Naive thymus-derived CD4-positive, alpha-beta T cell (primary cell): ENCODE data around the gene MYO16. TPM values are rescaled to one million over a fixed set of nuclear protein-coding genes. Genes with fewer than 3 reads are reported as not detected.

Experiments
- ATAC-seq: fragments of 150-1000 bp; cut with Tn5 transposase; 2 replicates; pipeline ENCODE4 v1.10.0; 2021; ENCODE audit warnings: mild to moderate bottlenecking, moderate library complexity
- CTCF ChIA-PET: fragments of 350-600 bp; sonication (Branson Sonifier 250); formaldehyde crosslinking; loops from one replicate; lab custom pipeline; 2021; ENCODE audit warnings: antibody characterized with exemption; lab: Charles Lee
- POLR2A ChIA-PET: fragments of 350-600 bp; sonication (Branson Sonifier 250); formaldehyde crosslinking; loops from one replicate; lab custom pipeline; 2021; ENCODE audit warnings: antibody characterized with exemption, inconsistent platforms; lab: Charles Lee
- DNase-seq, 9 donors: peaks; one replicate each; pipeline versions ENCODE4 v3.0.0 to v3.0.0-alpha.2; 2020 to 2022; ENCODE audit warnings: mixed read lengths in 1 of 9
- H3K27ac ChIP-seq: one replicate; pipeline ENCODE4 v1.7.0; 2013; ENCODE audit warnings: mild to moderate bottlenecking, low read depth, low read length, moderate library complexity
- H3K27me3 ChIP-seq, 2 donors: one replicate each; pipeline ENCODE4 v1.7.0; 2013; ENCODE audit warnings: low read length in 2 of 2, mild to moderate bottlenecking in 2 of 2, moderate library complexity in 2 of 2; ENCODE audit not compliant: control insufficient read depth in 2 of 2, insufficient read depth in 2 of 2
- H3K36me3 ChIP-seq, 3 experiments: 1 replicate in 2 of 3; 2 replicates in 1 of 3; pipeline ENCODE4 v1.7.0; 2013; ENCODE audit warnings: low read length in 3 of 3, mild to moderate bottlenecking in 3 of 3, moderate library complexity in 1 of 3; ENCODE audit not compliant: insufficient read depth in 3 of 3, control insufficient read depth in 2 of 3
- H3K4me1 ChIP-seq, 2 donors: one replicate each; pipeline ENCODE4 v1.7.0; 2013; ENCODE audit warnings: low read length in 2 of 2, mild to moderate bottlenecking in 2 of 2, moderate library complexity in 1 of 2; ENCODE audit not compliant: control insufficient read depth in 2 of 2, insufficient read depth in 2 of 2
- H3K4me3 ChIP-seq: 2 replicates; pipeline ENCODE4 v1.7.0; 2013; ENCODE audit warnings: mild to moderate bottlenecking, low read length
- H3K9me3 ChIP-seq, 3 experiments: 1 replicate in 2 of 3; 2 replicates in 1 of 3; pipeline ENCODE4 v1.7.0; 2013; ENCODE audit warnings: low read length in 3 of 3; ENCODE audit not compliant: control insufficient read depth in 2 of 3
- H3K27ac Mint-ChIP-seq, 9 donors: one replicate each; pipeline ENCODE4 v1.8.0; 2020 to 2022; ENCODE audit warnings: mixed read lengths in 9 of 9, mild to moderate bottlenecking in 8 of 9, moderate library complexity in 5 of 9, inconsistent platforms in 2 of 9
- H3K27me3 Mint-ChIP-seq, 5 donors: one replicate each; pipeline ENCODE4 v1.8.0; 2021 to 2022; ENCODE audit warnings: mixed read lengths in 5 of 5, mild to moderate bottlenecking in 1 of 5
- H3K36me3 Mint-ChIP-seq, 5 donors: one replicate each; pipeline ENCODE4 v1.8.0; 2020 to 2022; ENCODE audit warnings: mixed read lengths in 5 of 5, mild to moderate bottlenecking in 3 of 5, inconsistent platforms in 1 of 5
- H3K4me1 Mint-ChIP-seq, 7 donors: one replicate each; pipeline ENCODE4 v1.8.0; 2020 to 2022; ENCODE audit warnings: mixed read lengths in 7 of 7, mild to moderate bottlenecking in 3 of 7, inconsistent platforms in 1 of 7
- H3K4me3 Mint-ChIP-seq, 10 donors: one replicate each; pipeline ENCODE4 v1.8.0; 2020 to 2022; ENCODE audit warnings: mild to moderate bottlenecking in 10 of 10, mixed read lengths in 10 of 10, moderate library complexity in 6 of 10, inconsistent platforms in 2 of 10
- H3K9me3 Mint-ChIP-seq, 11 donors: one replicate each; pipeline ENCODE4 v1.8.0; 2020 to 2022; ENCODE audit warnings: mixed read lengths in 11 of 11, mild to moderate bottlenecking in 4 of 11, inconsistent platforms in 1 of 11, moderate library complexity in 1 of 11
- intact Hi-C, 2 donors: fragments of 100-400 bp; cut with micrococcal nuclease; formaldehyde crosslinking; loops; one replicate each; pipeline ENCODE4 v1.15.1; 2023
- polyA plus RNA-seq, 2 donors: library from polyadenylated mRNA; unstranded; fragments of 300-500 nt; fragmentation: Illumina TruSeq; gene quantifications; one replicate each; pipeline ENCODE4 v1.2.3, GENCODE V29; 2021
- total RNA-seq, 6 experiments: library from RNA in 5 of 6; stranded (reverse) in 5 of 6; gene quantifications; 1 replicate in 5 of 6; 2 replicates in 1 of 6; pipeline ENCODE4 v1.2.3 and lab custom pipeline; 2021 to 2026

Gene MYO16
- total and polyA plus RNA-seq, 7 experiments from 2014 or later = 0.10 to 1.4 (median 1.4) TPM; not detected in 4

- POLR2A ChIA-PET = no interaction called here
Observed at GRCh38 chr13:108915634-108916512, 286.5 kb downstream of the MYO16 start.

DNA sequence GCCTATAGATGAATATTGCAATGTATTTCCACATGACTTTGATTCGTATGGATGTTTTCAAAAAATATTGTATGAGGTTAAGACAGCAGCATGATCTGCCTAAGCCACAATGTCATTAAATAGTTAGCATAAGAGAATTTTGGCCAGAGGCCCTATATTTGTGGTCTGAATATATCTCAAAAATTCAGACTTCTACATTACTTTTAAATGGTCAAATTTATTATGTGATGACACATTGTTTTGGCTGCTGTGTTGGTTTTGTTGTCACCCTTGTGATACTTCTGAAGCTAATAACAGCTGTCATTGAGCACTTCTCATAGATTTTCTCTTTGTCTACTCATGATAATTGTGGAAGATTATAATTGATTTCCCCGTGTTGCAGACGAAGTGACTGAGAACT, 288.2 kb downstream of the MYO16 start:
- ChIA-PET CTCF (no interaction called here), POLR2A (no interaction called here)
- H3K9me3 Mint-ChIP-seq = no peaks in the 10 kb centered on the region
- Histone ChIP-seq H3K36me3 (no peaks in the 10 kb centered on the region), H3K27me3 (no peaks in the 10 kb centered on the region), H3K4me1 (peaks cover 0 to 6% of the 10 kb centered on the region in 2 donors), H3K4me3 (no peak overlapping the region), H3K9me3 (no peaks in the 10 kb centered on the region), H3K27ac (no peak overlapping the region)
- DNase-seq (no peak), ATAC-seq (no peak)
- intact Hi-C loops = loop anchor here (5.0 to 10.0 kb wide), 3 partner anchors 700 to 1797 kb away; partner anchors contain the start of genes ABHD13 (in 2 of the 2), LIG4 (in 2 of the 2), ING1 (in 1 of the 2) and IRS2 (in 1 of the 2)
- peaks cover 0 to 15% (median 3%) of the 10 kb centered on the region in 5 donors for H3K27me3 Mint-ChIP-seq
- H3K27ac Mint-ChIP-seq = no peak overlapping the region
- H3K4me3 Mint-ChIP-seq = no peak overlapping the region
- H3K4me1 Mint-ChIP-seq = peaks cover 7 to 20% (median 17%) of the 10 kb centered on the region in 7 donors
- H3K36me3 Mint-ChIP-seq = no peaks in the 10 kb centered on the region

More at GRCh38 chr13:108915634-108916512, 286.5 kb downstream of the MYO16 start:
- no peaks in the 10 kb centered on the region for H3K9me3 ChIP-seq
- peak overlapping the region in 3 of 9 donors; percentile 22 to 96 (median 77) for H3K27ac Mint-ChIP-seq
- peaks cover 3 to 16% (median 9%) of the 10 kb centered on the region in 5 donors for H3K27me3 Mint-ChIP-seq
- no peak overlapping the region for H3K27ac ChIP-seq
- peaks cover 0 to 6% of the 10 kb centered on the region in 2 donors for H3K4me1 ChIP-seq
- no peaks in the 10 kb centered on the region for H3K9me3 Mint-ChIP-seq
- ATAC-seq (peak; percentile 68), DNase-seq (peak in 4 of 9 donors; percentile 6 to 77 (median 32))
- H3K36me3 ChIP-seq = no peaks in the 10 kb centered on the region
- H3K27me3 ChIP-seq = no peaks in the 10 kb centered on the region
- no peaks in the 10 kb centered on the region for H3K36me3 Mint-ChIP-seq
- CTCF ChIA-PET = interaction anchor here (0.6 kb wide), 1 partner anchor 280 kb away, joined by 3 read pairs; no protein-coding TSS in a partner anchor
- intact Hi-C loops = loop anchor here (1.0 to 10.0 kb wide), 4 partner anchors 699 to 1799 kb away; partner anchors contain the start of genes ABHD13 (in 2 of the 2), LIG4 (in 2 of the 2), ING1 (in 1 of the 2) and IRS2 (in 1 of the 2)
- H3K4me3 Mint-ChIP-seq = peak overlapping the region in 9 of 10 donors; percentile 26 to 82 (median 62)
- peaks cover 7 to 20% (median 17%) of the 10 kb centered on the region in 7 donors for H3K4me1 Mint-ChIP-seq
- H3K4me3 ChIP-seq = no peak overlapping the region

DNA sequence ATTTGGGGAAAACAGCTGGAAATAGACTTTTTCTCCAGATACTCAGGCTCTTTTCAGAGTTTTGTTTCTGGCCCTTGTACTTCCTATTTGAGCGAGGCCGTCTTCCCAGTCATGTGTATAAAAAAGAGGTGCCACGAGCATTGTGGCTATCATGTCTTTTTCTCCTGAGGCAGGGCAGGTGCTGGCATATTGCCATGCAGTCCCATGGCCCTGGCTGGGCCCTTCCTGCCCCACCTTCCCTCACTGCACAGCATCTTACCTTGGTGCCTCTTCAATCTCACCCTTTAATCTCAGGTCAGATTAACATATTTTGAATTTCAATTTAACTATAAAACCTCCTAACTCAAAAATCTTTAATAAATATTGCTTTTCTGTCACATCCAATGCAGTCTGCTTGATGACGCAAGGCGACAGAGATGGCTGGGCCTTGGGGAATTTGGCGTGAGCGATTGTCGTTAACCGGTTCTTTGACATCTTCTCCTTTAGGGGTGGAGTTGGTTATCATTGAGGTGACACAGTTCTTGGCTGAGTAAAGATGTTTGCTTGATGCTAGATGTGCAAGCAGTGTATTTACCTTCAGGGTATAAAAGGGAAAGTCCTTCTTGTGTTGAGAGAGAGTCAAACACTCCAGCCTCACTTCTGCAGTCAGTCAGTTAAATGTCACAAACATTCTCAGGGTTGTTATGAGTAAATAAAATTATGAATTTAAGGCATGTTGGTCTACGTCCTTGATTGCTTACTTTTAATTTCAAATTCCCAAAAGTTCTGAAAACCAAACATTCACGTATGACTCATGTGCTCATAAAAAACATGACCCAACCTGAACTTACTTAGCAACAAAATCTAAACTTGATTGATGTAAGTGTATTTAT, 289.9 kb downstream of the MYO16 start:
- no peak for DNase-seq
- CTCF ChIA-PET = no interaction called here

DNA sequence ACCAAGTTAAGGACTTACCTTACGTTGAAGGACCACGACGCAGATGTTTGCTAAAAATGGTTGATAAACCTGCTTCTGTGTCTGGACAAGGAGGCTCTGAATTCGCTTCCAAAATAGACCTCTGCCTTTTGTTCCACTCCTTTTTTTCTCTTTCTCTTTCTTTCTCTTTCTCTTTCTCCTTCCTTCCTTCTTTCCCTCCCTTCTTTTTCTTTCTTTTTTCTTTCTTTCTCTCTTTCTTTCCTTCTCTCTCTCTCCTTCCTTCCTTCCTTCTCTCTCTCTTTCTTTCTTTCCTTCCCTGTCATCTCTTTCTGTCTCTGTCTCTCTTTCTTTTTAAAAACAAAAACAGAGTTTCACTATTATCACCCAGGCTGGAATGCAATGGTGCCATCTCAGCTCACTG, 290.7 kb downstream of the MYO16 start:
- Histone ChIP-seq H3K27ac (no peak overlapping the region), H3K4me1 (peaks cover 0 to 6% of the 10 kb centered on the region in 2 donors), H3K36me3 (no peaks in the 10 kb centered on the region), H3K9me3 (no peaks in the 10 kb centered on the region), H3K4me3 (no peak overlapping the region), H3K27me3 (peaks cover 0 to 2% of the 10 kb centered on the region in 2 donors)
- H3K4me1 Mint-ChIP-seq = peaks cover 5 to 16% (median 14%) of the 10 kb centered on the region in 7 donors
- ChIA-PET CTCF (no interaction called here), POLR2A (no interaction called here)
- H3K27me3 Mint-ChIP-seq = peaks cover 0 to 7% (median 0%) of the 10 kb centered on the region in 5 donors
- no peaks in the 10 kb centered on the region for H3K9me3 Mint-ChIP-seq
- no peak overlapping the region for H3K27ac Mint-ChIP-seq
- intact Hi-C loops = no loop called here
- DNase-seq (no peak), ATAC-seq (no peak)
- no peak overlapping the region for H3K4me3 Mint-ChIP-seq
- no peaks in the 10 kb centered on the region for H3K36me3 Mint-ChIP-seq

More for the DNA sequence above, 289.9 kb downstream of the MYO16 start:
- H3K4me3 Mint-ChIP-seq = no peak overlapping the region
- H3K36me3 ChIP-seq = no peaks in the 10 kb centered on the region
- POLR2A ChIA-PET = no interaction called here
- H3K4me3 ChIP-seq = no peak overlapping the region
- intact Hi-C loops = loop anchor here (5.0 to 10.0 kb wide), 3 partner anchors 702 to 1796 kb away; partner anchors contain the start of genes ABHD13 (in 2 of the 2), LIG4 (in 2 of the 2), ING1 (in 1 of the 2) and IRS2 (in 1 of the 2)
- H3K4me1 Mint-ChIP-seq = peaks cover 7 to 20% (median 17%) of the 10 kb centered on the region in 7 donors
- H3K9me3 ChIP-seq = no peaks in the 10 kb centered on the region
- H3K27me3 Mint-ChIP-seq = peaks cover 0 to 10% (median 0%) of the 10 kb centered on the region in 5 donors
- no peak overlapping the region for H3K27ac Mint-ChIP-seq
- peaks cover 0 to 6% of the 10 kb centered on the region in 2 donors for H3K4me1 ChIP-seq
- H3K36me3 Mint-ChIP-seq = no peaks in the 10 kb centered on the region
- H3K27me3 ChIP-seq = peaks cover 0 to 2% of the 10 kb centered on the region in 2 donors
- no peak for ATAC-seq
- H3K9me3 Mint-ChIP-seq = no peaks in the 10 kb centered on the region
- no peak overlapping the region for H3K27ac ChIP-seq

DNA sequence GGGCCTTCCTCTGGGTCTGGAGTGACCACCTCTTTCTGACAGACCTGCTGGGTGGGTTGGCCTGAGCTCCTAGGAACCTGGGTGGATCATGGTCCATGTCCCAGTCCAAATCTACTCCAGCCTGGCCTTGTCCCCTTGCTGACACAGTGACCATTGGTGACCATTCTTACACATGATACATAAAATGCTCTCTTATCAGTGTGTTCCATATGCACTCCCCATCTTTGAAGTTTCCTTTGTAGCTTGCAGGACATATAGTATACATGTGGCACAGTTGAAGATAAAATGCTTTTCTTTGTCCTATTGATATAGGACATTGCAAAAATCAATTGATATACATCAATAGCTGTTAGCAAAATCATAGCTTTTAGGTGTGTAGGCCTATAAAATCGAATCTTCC, 291.8 kb downstream of the MYO16 start:
- ChIA-PET POLR2A (no interaction called here), CTCF (no interaction called here)
- H3K27me3 Mint-ChIP-seq = peaks cover 0 to 16% (median 0%) of the 10 kb centered on the region in 5 donors
- H3K27me3 ChIP-seq = peaks cover 0 to 2% of the 10 kb centered on the region in 2 donors
- no peak for DNase-seq
- no peak overlapping the region for H3K4me3 Mint-ChIP-seq
- no peaks in the 10 kb centered on the region for H3K36me3 ChIP-seq
- no peak for ATAC-seq
- H3K36me3 Mint-ChIP-seq = no peaks in the 10 kb centered on the region
- no peak overlapping the region for H3K27ac Mint-ChIP-seq
- H3K4me1 ChIP-seq = peaks cover 0 to 1% of the 10 kb centered on the region in 2 donors
- intact Hi-C loops = no loop called here
- H3K4me1 Mint-ChIP-seq = peaks cover 0 to 5% (median 3%) of the 10 kb centered on the region in 7 donors
- no peaks in the 10 kb centered on the region for H3K9me3 ChIP-seq
- no peaks in the 10 kb centered on the region for H3K9me3 Mint-ChIP-seq
- H3K4me3 ChIP-seq = no peak overlapping the region
- no peak overlapping the region for H3K27ac ChIP-seq

DNA sequence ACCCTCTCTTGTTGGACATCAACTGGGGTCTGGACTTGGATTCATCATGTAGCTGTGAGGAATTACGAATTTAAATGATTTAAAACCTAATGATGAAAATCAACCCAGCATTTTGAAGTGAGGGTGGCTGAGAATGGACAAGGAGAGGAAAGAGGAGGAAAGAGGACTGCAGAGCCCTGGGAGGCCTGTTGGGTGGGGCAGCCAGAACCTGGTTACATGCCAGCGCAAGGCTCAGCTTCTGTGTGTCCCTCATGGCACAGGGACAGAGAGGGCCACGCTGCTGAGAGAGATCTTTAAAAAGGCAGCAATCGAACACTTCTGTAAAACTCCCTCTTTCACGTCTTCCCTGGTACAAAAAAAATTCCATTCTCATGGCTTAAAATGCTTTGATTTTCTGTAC, 292.7 kb downstream of the MYO16 start:
- no peak overlapping the region for H3K27ac Mint-ChIP-seq
- H3K4me3 Mint-ChIP-seq = no peak overlapping the region
- H3K27me3 Mint-ChIP-seq = peaks cover 0 to 25% (median 0%) of the 10 kb centered on the region in 5 donors
- no peaks in the 10 kb centered on the region for H3K9me3 ChIP-seq
- no peak overlapping the region for H3K4me3 ChIP-seq
- CTCF ChIA-PET = no interaction called here
- intact Hi-C loops = no loop called here
- no peaks in the 10 kb centered on the region for H3K4me1 ChIP-seq
- H3K27ac ChIP-seq = no peak overlapping the region
- ATAC-seq (no peak), DNase-seq (no peak)
- H3K36me3 ChIP-seq = no peaks in the 10 kb centered on the region
- no peaks in the 10 kb centered on the region for H3K4me1 Mint-ChIP-seq
- POLR2A ChIA-PET = no interaction called here
- H3K27me3 ChIP-seq = peaks cover 0 to 2% of the 10 kb centered on the region in 2 donors
- H3K36me3 Mint-ChIP-seq = no peaks in the 10 kb centered on the region
- H3K9me3 Mint-ChIP-seq = no peaks in the 10 kb centered on the region
